Fibroblast of lung (primary cell): ENCODE measurements around the gene RERE. TPM values are rescaled to one million over a fixed set of nuclear protein-coding genes. Genes with fewer than 3 reads are reported as not detected.

ENCODE experiments used
- DNase-seq, 2 donors: peaks; one replicate each; pipeline versions ENCODE4 v3.0.0 to v3.0.0-alpha.2; 2010; ENCODE audit warnings: low read depth in 2 of 2
- H2AFZ ChIP-seq: 2 replicates; pipeline ENCODE4 v1.5.1; 2012; ENCODE audit warnings: low read length, control low read depth, inconsistent platforms
- H3K27ac ChIP-seq: 2 replicates; pipeline ENCODE4 v1.5.1; 2011; ENCODE audit warnings: low read length, control low read depth; ENCODE audit not compliant: insufficient read depth
- H3K27me3 ChIP-seq: 2 replicates; pipeline ENCODE4 v1.5.1; 2011; ENCODE audit warnings: mild to moderate bottlenecking, low read length; ENCODE audit not compliant: control insufficient read depth, insufficient read depth
- H3K36me3 ChIP-seq: 2 replicates; pipeline ENCODE4 v1.5.1; 2011; ENCODE audit warnings: low read length; ENCODE audit not compliant: control insufficient read depth, insufficient read depth
- H3K4me1 ChIP-seq: 2 replicates; pipeline ENCODE4 v1.5.1; 2011; ENCODE audit warnings: low read length; ENCODE audit not compliant: control insufficient read depth, insufficient read depth; ENCODE audit errors: extremely low read depth
- H3K4me2 ChIP-seq: 2 replicates; pipeline ENCODE4 v1.5.1; 2011; ENCODE audit warnings: low read length, control low read depth; ENCODE audit not compliant: insufficient read depth; ENCODE audit errors: extremely low read depth
- H3K4me3 ChIP-seq, 4 experiments: fragments of 200-600 bp in 1 of 4; sonication (generic) in 1 of 4; replicated peaks in 1 of 4; 2 replicates each; pipeline ENCODE4 v1.5.1; 2011 to 2016; ENCODE audit warnings: low read length in 4 of 4, low read depth in 3 of 4, mild to moderate bottlenecking in 3 of 4, control low read depth in 2 of 4, inconsistent platforms in 1 of 4, mixed read lengths in 1 of 4; ENCODE audit not compliant: insufficient read depth in 1 of 4; ENCODE audit errors: control extremely low read depth in 1 of 4
- H3K79me2 ChIP-seq: 2 replicates; pipeline ENCODE4 v1.5.1; 2012; ENCODE audit warnings: mild to moderate bottlenecking, low read length, inconsistent platforms; ENCODE audit not compliant: control insufficient read depth, insufficient read depth
- H3K9ac ChIP-seq: 2 replicates; pipeline ENCODE4 v1.5.1; 2011; ENCODE audit warnings: mild to moderate bottlenecking, low read length, control low read depth; ENCODE audit not compliant: insufficient read depth
- H3K9me3 ChIP-seq: 2 replicates; pipeline ENCODE4 v1.5.1; 2012; ENCODE audit warnings: low read depth, low read length; ENCODE audit not compliant: control insufficient read depth, insufficient read depth
- H4K20me1 ChIP-seq: 2 replicates; pipeline ENCODE4 v1.5.1; 2011; ENCODE audit warnings: low read length; ENCODE audit not compliant: control insufficient read depth, insufficient read depth; ENCODE audit errors: extremely low read depth
- CTCF ChIP-seq, 2 donors: IDR thresholded peaks in 1 of 2; conservative IDR thresholded peaks in 1 of 2; 1 replicate in 1 of 2; 2 replicates in 1 of 2; pipeline ENCODE4 v1.5.1; 2011 to 2012; ENCODE audit warnings: low read length in 2 of 2, control low read depth in 1 of 2, inconsistent platforms in 1 of 2, low read depth in 1 of 2, mild to moderate bottlenecking in 1 of 2
- EZH2 ChIP-seq: IDR thresholded peaks from 2 replicates; pipeline ENCODE4 v1.5.1; 2012; ENCODE audit warnings: low read length, control low read depth, mild to moderate bottlenecking; ENCODE audit errors: missing control alignments
- polyA plus RNA-seq, 2 donors: library from polyadenylated mRNA; depleted of rRNA in 1 of 2; stranded (reverse) in 1 of 2; unstranded in 1 of 2; fragments of >200 nt; gene quantifications; 2 replicates each; pipeline ENCODE4 v1.2.1, GENCODE V29; 2011 to 2012; ENCODE audit warnings: missing spikeins in 1 of 2
- total RNA-seq: library from RNA; depleted of rRNA; stranded (reverse); fragments of >200 nt; gene quantifications from 2 replicates; pipeline ENCODE4 v1.2.1, GENCODE V29; 2014

RERE gene
- total and polyA plus RNA-seq, 2 donors (not counting 1 experiment from before 2014, with no cell fraction given): 3.7 to 51.0 TPM

- Histone ChIP-seq H3K36me3 (no peaks in the 10 kb centered on the region), H3K9me3 (no peaks in the 10 kb centered on the region), H3K4me2 (no peak overlapping the region), H3K4me3 (no peak overlapping the region), H3K9ac (no peak overlapping the region), H2AFZ (no peak overlapping the region), H3K4me1 (no peaks in the 10 kb centered on the region), H3K79me2 (peaks cover 2% of the 10 kb centered on the region), H3K27ac (no peak overlapping the region), H4K20me1 (no peaks in the 10 kb centered on the region), H3K27me3 (no peaks in the 10 kb centered on the region)
- no peak for DNase-seq
- TF ChIP-seq CTCF (conservative IDR thresholded peaks at IDR 0.05 in 1 of 2, IDR thresholded peaks at IDR 0.05 in 1 of 2; ENCODE audit: low read depth in 1 of 2, low read length in 2 of 2) (no peak), EZH2 (no peak)
Observed at GRCh38 chr1:8676813-8677212, 140.6 kb downstream of the RERE start.

- H2AFZ ChIP-seq: no peak overlapping the region
- no peak for DNase-seq
- no peak overlapping the region for H3K9ac ChIP-seq
- no peak overlapping the region for H3K4me3 ChIP-seq
- H3K9me3 ChIP-seq: no peaks in the 10 kb centered on the region
- H3K27ac ChIP-seq: no peak overlapping the region
- no peaks in the 10 kb centered on the region for H3K36me3 ChIP-seq
- H3K79me2 ChIP-seq: peaks cover 2% of the 10 kb centered on the region
- TF ChIP-seq EZH2 (no peak), CTCF (conservative IDR thresholded peaks at IDR 0.05 in 1 of 2, IDR thresholded peaks at IDR 0.05 in 1 of 2; ENCODE audit: low read depth in 1 of 2, low read length in 2 of 2) (no peak)
- H3K4me1 ChIP-seq: peaks cover 1% of the 10 kb centered on the region
- H3K4me2 ChIP-seq: no peak overlapping the region
- no peaks in the 10 kb centered on the region for H3K27me3 ChIP-seq
- no peaks in the 10 kb centered on the region for H4K20me1 ChIP-seq
Observed at GRCh38 chr1:8676072-8676471, 141.4 kb downstream of the RERE start.

- no peak overlapping the region for H3K9ac ChIP-seq
- H3K4me1 ChIP-seq: peaks cover 7% of the 10 kb centered on the region
- H3K4me2 ChIP-seq: no peak overlapping the region
- TF ChIP-seq EZH2 (no peak), CTCF (conservative IDR thresholded peaks at IDR 0.05 in 1 of 2, IDR thresholded peaks at IDR 0.05 in 1 of 2; ENCODE audit: low read depth in 1 of 2, low read length in 2 of 2) (no peak)
- peak in 1 of 2 donors; percentile 52 for DNase-seq
- no peaks in the 10 kb centered on the region for H3K27me3 ChIP-seq
- H4K20me1 ChIP-seq: no peaks in the 10 kb centered on the region
- H3K36me3 ChIP-seq: no peaks in the 10 kb centered on the region
- H3K27ac ChIP-seq: no peak overlapping the region
- no peak overlapping the region for H2AFZ ChIP-seq
- no peaks in the 10 kb centered on the region for H3K9me3 ChIP-seq
- peaks cover 5% of the 10 kb centered on the region for H3K79me2 ChIP-seq
- no peak overlapping the region for H3K4me3 ChIP-seq
Observed at GRCh38 chr1:8674912-8675311, 142.5 kb downstream of the RERE start.
